K562 (cell line): Measurements from ENCODE around the gene JDP2.

Experiments used
- EP300 ChIP-seq: IDR thresholded peaks from 2 replicates; pipeline ENCODE4 v1.6.1; 2012; ENCODE audit warnings: low read length, improper control_type of control experiment
- ETV6 ChIP-seq, 3 experiments: fragments of 150-350 bp in 1 of 3; sonication (generic) in 1 of 3; formaldehyde crosslinking in 1 of 3; IDR thresholded peaks; 2 replicates each; pipeline versions ENCODE4 v1.6.1 to v1.8.0; 2014 to 2022; ENCODE audit warnings: borderline replicate concordance in 2 of 3, low read depth in 2 of 3, antibody characterized with exemption in 1 of 3, low read length in 1 of 3, mild to moderate bottlenecking in 1 of 3, missing genetic modification reagents in 1 of 3
- FOXJ3 ChIP-seq: sonication (generic); formaldehyde crosslinking; IDR thresholded peaks from 2 replicates; pipeline ENCODE4 v1.4.0; 2020; ENCODE audit warnings: mild to moderate bottlenecking, missing genetic modification reagents
- JUND ChIP-seq, 2 experiments: IDR thresholded peaks; 2 replicates in 1 of 2; 3 replicates in 1 of 2; pipeline ENCODE4 v1.6.1; 2011; ENCODE audit warnings: borderline replicate concordance in 2 of 2, low read depth in 2 of 2, low read length in 2 of 2, improper control_type of control experiment in 1 of 2, missing biosample characterization in 1 of 2, missing genetic modification characterization in 1 of 2, missing genetic modification reagents in 1 of 2
- MED1 ChIP-seq: sonication (generic); formaldehyde crosslinking; IDR thresholded peaks from 2 replicates; pipeline ENCODE4 v1.8.1; 2023; ENCODE audit warnings: missing genetic modification reagents, borderline replicate concordance
- SP1 ChIP-seq: sonication (generic); formaldehyde crosslinking; IDR thresholded peaks from 2 replicates; pipeline ENCODE4 v1.8.1; 2022; ENCODE audit warnings: mild to moderate bottlenecking, missing genetic modification reagents
- ZNF785 ChIP-seq: fragments of 250-450 bp; sonication (Bioruptor Pico); IDR thresholded peaks from 2 replicates; pipeline ENCODE4 v1.4.0; 2020; ENCODE audit warnings: mild to moderate bottlenecking
- TF ChIP-seq, protein P1 (sequence below): sonication (generic); formaldehyde crosslinking; IDR thresholded peaks from 2 replicates; pipeline ENCODE4 v1.8.1; 2022; ENCODE audit warnings: missing genetic modification reagents
- TF ChIP-seq, protein P2 (sequence below), 3 experiments: IDR thresholded peaks in 2 of 3; conservative IDR thresholded peaks in 1 of 3; 2 replicates each; pipeline ENCODE4 v1.5.1; 2011 to 2012; ENCODE audit warnings: low read length in 3 of 3, mild to moderate bottlenecking in 3 of 3, control low read depth in 2 of 3, improper control_type of control experiment in 1 of 3, inconsistent platforms in 1 of 3, low read depth in 1 of 3, mixed read lengths in 1 of 3, moderate library complexity in 1 of 3; ENCODE audit not compliant: insufficient read depth in 2 of 3

DNA sequence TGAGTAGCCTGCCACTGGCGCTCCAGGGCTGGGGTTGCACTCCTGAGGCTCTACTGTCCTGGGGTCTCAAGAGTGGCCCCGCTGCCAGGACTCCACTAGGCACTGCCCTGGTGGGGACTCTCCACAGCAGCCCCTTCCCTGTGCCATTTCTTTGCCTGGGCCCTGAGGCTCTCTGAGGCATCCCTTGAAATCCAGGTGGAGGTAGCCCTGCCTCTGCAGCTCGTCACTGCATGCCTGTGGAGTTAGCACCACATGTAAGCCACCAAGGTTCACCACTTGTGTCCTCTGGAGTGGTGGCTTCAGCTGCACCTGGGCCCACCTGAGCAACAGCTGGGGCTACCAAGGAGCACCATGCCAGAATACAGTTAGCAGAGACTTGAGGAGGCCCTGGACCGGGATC, 54.5 kb downstream of the JDP2 start:
- TF ChIP-seq, protein P1, sequence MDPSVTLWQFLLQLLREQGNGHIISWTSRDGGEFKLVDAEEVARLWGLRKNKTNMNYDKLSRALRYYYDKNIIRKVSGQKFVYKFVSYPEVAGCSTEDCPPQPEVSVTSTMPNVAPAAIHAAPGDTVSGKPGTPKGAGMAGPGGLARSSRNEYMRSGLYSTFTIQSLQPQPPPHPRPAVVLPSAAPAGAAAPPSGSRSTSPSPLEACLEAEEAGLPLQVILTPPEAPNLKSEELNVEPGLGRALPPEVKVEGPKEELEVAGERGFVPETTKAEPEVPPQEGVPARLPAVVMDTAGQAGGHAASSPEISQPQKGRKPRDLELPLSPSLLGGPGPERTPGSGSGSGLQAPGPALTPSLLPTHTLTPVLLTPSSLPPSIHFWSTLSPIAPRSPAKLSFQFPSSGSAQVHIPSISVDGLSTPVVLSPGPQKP (CRISPR knock-in tag) = no peak
- TF ChIP-seq FOXJ3 (CRISPR knock-in tag) (no peak), ETV6 (IDR thresholded peaks at IDR 0.05; ENCODE audit: borderline replicate concordance in 1 of 2, low read depth in 2 of 2, low read length in 1 of 2) (no peak), ETV6 (CRISPR knock-in tag; IDR thresholded peaks at IDR 0.05; ENCODE audit: borderline replicate concordance) (no peak), ZNF785 (no peak), MED1 (CRISPR knock-in tag) (no peak), SP1 (CRISPR knock-in tag) (no peak), JUND (IDR thresholded peaks at IDR 0.05; ENCODE audit: borderline replicate concordance, low read depth, low read length) (no peak), JUND (tag; IDR thresholded peaks at IDR 0.05; ENCODE audit: borderline replicate concordance, low read depth, low read length) (no peak), EP300 (no peak)
- TF ChIP-seq, protein P2, sequence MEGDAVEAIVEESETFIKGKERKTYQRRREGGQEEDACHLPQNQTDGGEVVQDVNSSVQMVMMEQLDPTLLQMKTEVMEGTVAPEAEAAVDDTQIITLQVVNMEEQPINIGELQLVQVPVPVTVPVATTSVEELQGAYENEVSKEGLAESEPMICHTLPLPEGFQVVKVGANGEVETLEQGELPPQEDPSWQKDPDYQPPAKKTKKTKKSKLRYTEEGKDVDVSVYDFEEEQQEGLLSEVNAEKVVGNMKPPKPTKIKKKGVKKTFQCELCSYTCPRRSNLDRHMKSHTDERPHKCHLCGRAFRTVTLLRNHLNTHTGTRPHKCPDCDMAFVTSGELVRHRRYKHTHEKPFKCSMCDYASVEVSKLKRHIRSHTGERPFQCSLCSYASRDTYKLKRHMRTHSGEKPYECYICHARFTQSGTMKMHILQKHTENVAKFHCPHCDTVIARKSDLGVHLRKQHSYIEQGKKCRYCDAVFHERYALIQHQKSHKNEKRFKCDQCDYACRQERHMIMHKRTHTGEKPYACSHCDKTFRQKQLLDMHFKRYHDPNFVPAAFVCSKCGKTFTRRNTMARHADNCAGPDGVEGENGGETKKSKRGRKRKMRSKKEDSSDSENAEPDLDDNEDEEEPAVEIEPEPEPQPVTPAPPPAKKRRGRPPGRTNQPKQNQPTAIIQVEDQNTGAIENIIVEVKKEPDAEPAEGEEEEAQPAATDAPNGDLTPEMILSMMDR (IDR thresholded peaks at IDR 0.05 in 2 of 3, conservative IDR thresholded peaks at IDR 0.05 in 1 of 3; ENCODE audit: insufficient read depth in 2 of 3, low read depth in 1 of 3, low read length in 3 of 3) = no peak
